C4-2B (cell line): ENCODE results near the gene INSYN2B.

Experiments used
- CTCF ChIP-seq: fragments of 450-650 bp; conservative IDR thresholded peaks from 2 replicates; pipeline ENCODE4 v1.5.1; 2017; ENCODE audit warnings: mild to moderate bottlenecking
- ZFX ChIP-seq: fragments of 450-650 bp; IDR thresholded peaks from 2 replicates; pipeline ENCODE4 v1.6.1; 2017

GRCh38 chr5:169886033-169886432 lies 94.3 kb downstream of the INSYN2B start:
- TF ChIP-seq CTCF (no peak), ZFX (no peak)
